HG02610 (cell line): ENCODE data around the gene HEXIM2.
"Not testable (repeated sequence)": the region's sequence is repeated elsewhere in the genome, so short reads cannot be mapped to it uniquely, and the experiment has no call there.

Experiments
- ATAC-seq: cut with Tn5 transposase; IDR thresholded peaks from one replicate; pipeline ENCODE4 v1.9.1; 2021; ENCODE audit warnings: mild to moderate bottlenecking, moderate library complexity; ENCODE audit not compliant: unreplicated experiment

HEXIM2 gene, protein sequence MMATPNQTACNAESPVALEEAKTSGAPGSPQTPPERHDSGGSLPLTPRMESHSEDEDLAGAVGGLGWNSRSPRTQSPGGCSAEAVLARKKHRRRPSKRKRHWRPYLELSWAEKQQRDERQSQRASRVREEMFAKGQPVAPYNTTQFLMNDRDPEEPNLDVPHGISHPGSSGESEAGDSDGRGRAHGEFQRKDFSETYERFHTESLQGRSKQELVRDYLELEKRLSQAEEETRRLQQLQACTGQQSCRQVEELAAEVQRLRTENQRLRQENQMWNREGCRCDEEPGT

DNA sequence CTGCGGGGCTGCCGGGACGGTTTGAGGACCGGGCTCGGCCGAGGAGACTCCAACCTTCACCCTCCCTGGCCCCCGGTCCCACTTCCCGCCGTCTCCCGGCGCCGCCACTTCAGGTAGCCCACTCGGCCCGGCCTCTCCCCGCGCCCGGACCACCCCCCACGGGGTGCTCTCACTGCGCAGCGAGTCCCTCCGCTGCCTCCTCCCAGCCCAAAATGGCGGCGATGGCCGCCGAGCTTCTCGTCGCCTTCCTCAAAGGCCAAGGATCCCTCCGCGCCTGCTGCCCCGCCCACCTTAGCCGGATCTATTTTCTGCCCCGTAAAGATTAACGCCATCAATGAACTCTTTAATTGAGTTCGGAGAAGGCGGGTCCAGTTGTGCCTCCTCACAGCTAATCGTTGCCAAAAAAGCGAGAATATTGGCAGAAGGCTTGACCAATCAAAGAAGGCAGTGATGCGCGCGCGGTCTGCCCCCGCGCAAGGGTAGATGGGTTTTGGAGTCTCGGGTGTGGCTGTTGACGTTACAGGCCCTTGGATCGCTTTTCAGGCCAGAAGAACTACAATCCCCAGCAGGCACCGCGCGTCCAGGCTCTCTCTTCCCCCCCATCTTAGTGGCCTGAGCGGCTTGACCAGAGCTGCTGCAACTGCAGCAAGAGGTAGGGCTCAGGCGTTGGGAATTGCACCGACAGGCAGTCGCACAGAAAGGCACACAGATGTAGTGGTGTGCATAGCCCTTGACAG lies at the start of gene HEXIM2:
HEXIM2 (plus strand) TSS at position 588 of the 737 bp plus-strand sequence. CDS start 919 bp downstream, outside the sequence.
- peak; percentile 87 for ATAC-seq

DNA sequence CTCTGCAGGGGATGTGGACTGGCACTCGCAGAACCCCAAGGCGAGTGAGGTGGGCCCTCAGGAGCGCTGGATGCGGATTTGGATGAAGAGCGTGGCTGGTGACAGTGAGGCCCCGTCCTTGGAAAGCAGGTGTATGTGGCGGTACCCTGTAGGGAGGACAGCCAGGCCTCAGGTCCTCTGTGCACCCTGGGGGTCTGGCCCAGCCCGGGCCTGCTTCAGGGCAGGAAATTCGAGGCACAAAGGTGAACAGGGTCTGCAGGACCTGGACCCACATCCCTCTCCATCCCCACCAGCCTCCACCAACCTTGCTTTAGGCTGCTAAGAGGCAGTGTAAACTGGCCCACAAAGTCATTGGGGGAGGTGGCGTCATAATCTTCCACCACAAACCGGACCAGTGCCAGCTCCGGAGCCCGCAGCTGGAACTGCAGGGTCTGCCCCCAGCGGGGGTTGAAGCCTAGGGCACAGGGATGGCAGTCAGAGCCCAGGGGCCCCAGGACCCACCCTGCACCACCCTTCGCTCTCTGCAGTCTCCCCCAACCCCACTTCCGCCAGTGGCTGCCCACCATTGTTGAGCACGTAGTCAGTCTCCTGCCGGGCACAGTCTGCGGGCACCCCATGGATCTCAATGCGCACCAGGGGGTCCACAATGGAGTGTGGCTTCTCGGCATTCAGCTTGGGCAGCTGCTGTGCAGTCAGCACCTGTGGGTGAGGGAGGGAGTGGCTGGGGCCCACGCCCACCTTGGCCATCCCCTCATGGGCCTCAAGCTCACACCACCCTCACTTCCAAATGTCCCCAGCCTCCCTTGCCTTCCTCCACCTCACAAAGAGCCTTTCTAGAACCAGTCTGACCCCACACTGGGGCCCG lies 48.9 kb upstream of the HEXIM2 start:
- ATAC-seq = no peak

DNA sequence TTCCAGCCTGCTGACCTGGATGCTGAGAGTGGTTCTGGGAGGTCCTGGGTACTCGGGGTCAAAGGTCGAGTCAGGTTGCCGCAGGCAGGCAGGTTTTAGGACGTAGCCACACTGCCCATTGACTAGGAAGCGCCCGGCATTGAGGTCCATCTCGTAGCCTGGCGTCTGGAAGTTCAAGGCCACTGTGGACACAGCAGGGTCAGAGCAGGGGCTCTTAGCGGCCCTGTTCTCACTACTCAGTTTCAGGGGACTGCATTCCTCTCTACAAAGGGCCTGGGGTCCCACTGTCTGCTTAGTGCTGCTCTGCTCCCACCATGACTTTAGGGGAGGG lies 48.3 kb upstream of the HEXIM2 start:
- no peak for ATAC-seq

DNA sequence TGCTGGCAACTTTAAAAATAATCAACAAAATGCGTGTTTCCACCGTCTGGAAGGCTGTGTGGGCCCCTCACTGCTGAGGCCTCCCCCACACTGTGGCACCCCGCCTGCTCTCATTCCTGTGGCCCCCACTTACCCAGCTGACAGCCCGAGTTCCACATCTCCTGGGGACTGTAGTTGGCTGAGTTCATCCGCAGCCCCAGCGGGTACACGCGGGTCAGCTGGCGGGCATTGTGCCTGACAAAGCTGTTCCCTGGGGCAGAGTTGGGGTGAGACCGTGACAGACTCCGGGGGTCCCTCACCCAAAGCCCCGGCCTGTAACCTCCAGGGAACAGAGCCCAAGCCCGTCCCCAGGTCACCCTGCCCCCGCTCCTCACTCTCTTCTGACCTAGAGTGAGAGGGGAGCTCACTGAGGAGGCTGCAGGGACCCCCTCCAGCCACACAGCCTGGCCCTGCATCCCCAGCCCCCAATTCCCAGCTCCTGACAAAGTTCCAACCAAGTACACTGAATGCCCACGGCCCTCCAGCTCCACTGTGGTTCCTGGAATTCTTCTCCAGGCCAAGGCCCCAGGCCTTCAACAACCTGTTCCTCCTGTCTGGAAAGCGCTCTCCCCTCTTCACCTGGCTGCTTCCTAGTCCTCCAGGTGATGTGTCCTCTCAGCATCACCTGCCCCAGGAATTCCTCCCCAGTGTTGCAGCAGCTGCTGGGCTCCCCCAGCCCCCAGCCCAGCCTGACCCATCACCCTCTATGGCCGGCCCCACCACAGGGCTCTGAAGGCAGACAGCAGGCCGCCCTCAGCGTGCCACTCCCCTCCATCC lies 47.4 kb upstream of the HEXIM2 start:
- ATAC-seq = no peak

DNA sequence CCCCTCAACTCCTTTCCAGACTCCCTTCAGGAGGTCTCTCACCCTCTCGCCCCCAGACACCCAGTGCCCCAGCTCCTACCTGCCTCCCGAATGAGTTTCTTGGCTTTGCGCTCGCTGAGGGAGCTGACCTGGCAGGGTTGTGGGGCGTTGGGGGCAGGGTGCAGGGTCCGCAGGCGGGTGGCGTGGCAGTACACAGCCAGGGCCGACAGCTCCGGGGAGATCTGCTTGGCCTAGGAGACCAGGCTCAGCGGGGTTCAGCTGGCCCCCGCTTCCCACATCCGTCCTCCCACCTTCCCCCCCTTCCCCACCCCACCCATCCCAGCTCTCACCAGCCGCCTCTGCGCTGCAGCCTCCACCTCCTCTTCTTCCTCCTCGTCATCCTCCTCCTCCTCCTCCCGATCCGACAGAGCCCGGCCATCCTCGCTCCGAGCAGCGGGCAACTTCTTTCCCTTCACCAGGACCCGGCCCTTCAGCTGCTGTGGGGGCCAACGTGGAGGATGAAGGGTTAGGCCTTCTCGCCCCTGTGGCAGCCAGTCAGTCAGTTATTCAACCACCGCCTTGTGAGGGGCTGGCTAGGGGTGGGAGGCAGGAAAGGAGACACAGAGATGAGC lies 46.6 kb upstream of the HEXIM2 start:
- ATAC-seq = no peak

DNA sequence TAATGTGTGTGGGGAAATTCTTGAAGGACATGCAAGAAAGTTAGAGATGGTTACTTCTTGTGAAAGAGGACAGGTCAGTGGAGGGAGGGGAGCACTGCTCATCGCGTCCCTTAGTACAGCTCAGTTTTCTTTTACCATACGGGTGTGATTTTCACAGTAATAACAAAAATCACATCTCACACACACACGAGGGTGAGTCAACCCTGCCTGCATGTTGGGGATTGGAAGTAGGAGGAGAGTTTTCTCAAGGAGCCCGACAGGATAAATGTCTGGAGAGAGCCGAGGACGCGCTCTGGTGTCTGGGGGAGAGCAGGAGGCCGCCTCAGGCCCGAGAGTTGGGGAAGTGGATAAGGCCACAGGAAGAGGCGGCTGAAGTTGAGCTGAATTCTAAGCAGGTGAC lies 45.8 kb upstream of the HEXIM2 start:
- ATAC-seq = no peak

DNA sequence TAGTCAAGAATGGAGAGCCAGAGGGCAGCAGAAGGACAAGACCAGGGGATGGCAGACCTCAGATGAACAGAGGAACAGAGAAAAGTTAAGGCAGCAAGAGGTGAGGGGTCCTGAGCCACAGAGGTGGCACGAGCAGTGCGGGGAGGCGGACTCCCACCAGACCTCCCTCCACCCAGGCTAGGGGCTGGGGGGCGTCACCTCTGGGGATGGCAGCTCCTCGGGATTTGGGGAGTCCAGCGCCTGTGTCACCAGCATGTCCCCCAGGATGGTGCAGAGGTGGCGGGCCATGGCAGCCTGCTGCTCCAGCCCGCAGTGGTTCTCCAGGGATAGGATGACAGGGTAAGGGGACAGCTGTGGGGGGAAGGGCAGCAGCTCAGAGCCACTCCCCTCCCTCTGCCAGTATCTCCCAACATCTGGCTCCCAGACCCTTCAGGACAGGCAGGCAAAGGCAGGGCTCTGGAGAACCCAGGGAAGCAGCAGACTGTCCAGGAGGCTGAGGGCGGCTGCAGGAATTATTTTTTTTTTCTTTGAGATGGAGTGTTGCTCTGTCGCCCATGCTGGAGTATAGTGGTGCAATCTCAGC lies 45.1 kb upstream of the HEXIM2 start:
- ATAC-seq = no peak

DNA sequence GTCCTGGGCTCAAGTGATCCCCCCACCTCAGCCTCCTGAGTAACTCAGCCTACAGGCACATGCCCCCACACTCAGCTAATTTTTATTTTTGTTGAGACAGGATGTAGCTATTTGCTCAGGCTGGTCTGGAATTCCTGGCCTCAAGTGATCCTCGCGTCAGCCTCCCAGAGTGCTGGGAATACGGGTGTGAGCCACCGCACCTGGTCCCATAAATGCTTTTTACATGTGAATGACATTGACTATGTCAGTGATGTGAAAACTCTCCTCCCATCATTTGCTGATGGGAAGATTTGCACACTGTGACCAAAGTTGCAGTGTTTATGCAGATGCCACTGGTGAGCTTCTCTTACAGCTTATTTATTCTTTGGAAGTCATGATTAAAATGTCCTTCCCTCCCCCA lies 44.3 kb upstream of the HEXIM2 start:
- ATAC-seq = no peak

DNA sequence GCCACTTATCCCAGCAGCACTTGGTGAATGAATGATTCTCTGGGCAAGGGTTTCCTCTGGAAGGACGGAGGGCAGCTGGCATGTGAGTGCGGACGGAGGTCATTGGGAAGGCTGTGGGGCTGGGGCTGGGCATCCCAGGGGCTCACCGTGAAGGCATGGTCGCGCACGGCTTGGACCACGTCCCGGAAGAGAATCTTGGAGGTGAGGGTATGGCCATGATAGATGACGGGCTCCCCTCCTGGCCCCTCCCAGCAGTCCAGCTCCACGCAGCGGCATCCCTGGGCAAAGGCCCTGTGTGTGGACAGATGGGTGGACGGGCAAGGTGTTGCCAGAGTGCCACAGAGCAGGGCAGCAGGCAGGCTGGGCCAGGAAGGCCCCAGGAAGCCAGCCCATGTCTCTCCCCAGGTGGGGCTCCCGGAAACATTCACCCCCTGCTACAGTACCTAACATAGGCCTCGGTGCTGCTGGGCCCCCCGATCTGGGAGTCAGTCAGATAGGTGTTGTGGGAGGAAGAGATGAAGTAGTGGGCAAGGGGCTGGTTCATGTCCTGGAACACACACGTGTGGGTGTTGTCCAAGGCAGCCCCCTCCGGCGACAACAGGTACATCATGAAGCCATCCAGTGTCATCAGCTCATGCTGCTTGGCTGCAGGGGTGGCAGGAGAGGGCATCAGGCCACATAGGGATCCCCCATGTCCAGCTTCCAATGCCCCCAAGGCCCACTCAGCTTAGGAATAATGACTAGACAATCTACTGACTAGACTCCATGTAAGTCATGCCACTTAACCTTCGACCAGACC lies 43.6 kb upstream of the HEXIM2 start:
- no peak for ATAC-seq

DNA sequence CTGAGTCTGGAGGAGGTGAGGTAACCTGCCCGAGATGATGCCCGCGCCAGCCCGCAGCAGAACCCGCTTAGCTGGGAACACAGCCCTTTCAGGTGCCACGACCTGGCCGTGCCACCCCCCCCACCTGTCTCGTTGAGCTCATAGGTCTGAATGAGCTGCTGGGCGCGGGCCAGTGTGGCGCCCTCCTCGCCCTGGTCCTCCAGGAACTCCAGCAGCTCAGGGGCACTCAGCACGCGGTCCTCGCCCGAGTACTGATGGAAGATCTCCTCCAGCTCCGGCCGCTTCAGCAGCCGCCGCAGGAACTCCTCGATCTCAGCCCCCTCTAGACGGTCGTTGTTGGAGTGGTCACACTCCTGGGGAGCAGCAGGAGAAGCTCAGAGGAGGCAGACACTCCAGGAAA lies 43.0 kb upstream of the HEXIM2 start:
- ATAC-seq = no peak

DNA sequence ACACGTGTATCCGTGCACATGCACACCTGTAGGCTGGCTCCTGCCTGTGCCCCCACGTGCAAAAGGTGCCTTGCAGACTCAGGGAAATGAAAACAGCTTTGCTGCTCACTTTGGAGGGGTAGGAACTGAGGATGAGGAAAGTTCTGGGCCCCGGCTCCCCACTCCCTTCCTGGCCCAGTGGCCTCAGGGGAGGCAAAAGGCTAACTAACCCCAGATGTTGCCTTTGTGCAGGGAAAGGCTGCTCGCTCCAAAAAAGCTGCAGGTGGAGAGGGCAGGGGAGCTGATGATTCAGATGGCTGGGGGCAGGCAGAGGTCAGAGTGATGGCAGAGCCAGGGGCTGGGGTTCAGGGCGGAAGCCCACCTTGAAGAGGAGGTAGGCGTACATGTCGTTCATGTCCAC lies 41.7 kb upstream of the HEXIM2 start:
- no peak for ATAC-seq

DNA sequence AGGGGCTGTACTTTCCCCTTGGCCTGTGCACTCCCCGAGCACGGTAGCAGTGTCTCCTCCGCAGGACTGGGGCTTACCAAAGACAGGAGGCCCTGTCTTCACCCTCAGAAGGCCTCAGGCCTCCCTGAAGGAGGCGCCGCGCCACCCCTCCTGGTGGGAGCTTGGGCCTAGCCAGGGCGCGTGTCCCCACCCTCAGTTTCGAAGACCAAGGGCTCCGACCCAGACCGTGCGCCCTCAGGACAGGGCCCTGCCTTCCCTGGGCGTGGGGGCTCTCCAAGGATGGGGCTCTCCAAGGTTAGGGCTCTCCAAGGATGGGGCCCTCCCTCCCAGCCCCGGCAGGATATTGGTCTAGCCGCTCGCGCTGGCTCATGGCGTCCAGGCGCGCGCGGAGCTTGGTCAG lies 41.1 kb upstream of the HEXIM2 start:
- ATAC-seq = no peak

DNA sequence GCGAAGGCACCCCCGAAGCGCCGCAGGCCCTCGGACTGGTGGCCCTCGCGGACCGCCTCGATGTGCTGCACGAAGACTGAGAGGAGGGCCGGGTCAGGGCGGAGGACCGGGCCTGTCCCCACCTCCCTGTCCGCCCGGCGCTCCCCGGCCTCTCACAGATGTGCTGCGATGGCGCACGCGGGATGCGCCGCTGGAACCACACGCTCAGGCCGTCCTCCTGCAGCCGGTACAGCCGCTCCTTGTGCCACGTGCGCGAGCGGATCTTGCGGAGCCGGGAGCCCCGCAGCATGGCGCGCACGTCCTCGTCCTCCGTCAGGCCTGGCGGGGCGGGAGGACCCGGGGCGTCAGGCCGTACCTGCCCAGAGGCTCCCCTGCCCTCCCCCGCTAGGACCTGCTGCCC lies 40.6 kb upstream of the HEXIM2 start:
- ATAC-seq = no peak

DNA sequence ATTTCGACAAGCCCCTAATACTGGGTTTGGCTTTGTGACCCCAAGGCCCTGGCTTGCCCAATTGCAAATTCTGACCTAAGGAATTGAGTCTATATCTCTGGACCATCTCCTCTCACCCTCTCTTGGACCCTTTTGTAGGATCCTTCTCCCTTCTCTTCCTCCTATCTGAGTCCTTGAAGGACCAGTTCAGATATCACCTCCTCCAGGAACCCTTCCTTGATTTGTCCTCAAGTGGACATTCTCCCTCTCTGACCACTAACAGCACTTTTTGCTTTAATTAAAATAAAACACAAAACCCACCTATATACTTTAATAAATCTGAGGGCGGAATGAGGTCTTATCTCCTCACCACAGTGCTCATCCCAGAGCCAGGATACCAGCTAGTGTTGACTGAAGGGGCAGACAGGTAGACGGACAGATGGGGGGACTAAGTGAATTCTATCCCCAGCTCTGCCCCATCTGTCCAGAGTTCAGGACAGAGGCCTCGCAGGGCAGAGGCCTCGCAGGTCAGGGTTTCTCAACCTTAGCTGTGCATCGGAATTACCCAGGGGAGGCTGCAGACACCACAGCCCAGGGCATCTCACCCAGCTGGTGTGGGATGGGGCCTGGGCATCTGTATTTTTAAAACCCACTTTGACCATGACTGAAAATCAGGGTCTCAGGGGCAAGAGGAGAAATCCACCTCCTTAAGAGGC lies 38.5 kb upstream of the HEXIM2 start:
- ATAC-seq = no peak

DNA sequence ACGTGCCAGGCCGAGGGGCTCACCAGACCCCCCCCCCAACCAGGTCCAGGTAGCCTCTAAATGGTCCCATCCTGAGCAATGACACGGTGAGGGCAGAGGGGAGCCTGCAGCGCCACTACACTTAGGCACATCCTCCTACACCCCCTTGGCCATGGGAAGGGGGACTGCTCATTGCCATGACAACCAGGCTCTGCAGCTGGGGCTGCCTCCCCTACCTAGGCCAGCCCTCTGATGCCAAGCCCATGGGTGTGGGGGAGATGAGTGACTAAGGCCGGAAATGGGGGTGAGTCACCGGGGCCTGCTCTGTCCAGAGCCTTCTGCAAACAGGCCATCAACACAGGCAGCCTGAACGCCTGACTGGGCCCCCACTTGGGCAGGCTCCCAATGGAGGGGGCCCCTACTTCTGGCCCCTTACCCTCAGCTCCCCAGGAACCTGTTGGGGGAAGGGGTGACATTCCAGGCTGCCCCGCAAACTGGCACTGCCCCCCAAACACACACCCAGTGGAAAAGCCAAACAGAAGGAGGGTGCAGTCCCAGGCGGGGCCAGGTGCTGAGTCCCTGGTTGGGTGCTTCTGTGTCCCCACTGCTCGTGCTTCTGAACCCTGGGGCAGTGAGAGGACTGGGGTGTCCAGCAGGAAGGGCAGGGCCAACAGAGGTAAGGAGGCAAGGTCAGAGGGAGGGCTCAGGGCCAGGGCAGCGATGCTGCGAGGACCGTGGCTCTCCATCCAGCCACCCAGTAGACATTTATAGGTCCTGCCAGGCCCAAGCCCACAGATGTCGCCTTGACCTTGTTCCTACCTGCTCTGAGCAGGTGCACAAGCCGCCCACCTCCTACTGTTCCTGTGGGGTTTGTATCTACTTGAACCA lies 37.5 kb upstream of the HEXIM2 start:
- no peak for ATAC-seq

DNA sequence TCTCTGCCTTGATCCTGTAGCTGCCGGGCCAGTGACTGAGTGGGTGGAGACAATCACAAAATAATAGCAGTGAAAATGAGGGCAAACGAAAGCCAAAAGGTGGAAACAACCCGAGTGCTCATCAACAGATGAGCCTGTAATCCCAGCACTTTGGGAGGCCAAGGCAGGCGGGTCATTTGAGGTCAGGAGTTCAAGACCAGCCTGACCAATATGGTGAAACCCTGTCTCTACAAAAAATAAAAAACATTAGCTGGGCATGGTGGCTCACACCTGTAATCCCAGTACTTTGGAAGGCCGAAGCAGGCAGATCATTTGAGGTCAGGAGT lies 36.9 kb upstream of the HEXIM2 start:
- ATAC-seq = not testable (repeated sequence)

DNA sequence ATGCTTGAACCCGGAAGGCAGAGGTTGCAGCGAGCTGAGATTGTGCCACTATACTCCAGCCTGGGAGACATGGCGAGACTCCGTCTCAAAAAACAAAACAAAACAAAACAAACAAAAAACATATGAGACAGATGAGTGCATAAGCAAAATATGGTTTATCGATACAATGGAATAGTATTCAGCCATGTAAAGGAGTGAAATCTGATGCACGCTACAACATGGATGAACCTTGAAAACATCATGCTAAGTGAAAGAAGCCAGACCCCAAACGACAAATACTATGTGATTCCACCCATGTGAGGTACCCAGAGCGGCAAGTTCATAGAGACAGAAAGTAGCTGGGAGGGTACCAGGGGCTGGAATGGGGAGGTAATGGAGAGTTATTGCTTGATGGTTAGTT lies 36.2 kb upstream of the HEXIM2 start:
- ATAC-seq = no peak

DNA sequence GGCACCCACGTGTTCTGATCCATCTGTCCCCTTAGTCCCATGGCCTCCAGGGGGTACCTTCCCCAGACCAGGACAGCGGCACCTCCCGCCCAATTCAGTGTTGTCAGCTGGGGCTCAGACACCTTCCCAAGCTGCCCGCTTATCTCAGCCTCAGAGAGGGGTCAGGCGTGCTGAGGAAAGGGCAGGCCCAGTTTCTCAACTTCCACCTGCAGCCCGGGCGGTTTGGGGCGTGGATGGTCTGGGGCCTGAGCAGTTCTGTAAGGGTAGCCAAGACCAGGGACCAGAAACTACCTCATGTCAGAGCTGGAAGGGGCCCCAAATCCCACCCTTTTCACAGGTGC lies 34.5 kb upstream of the HEXIM2 start:
- no peak for ATAC-seq
